ENCODE data around the gene SLC25A29.

SLC25A29 gene

DNA sequence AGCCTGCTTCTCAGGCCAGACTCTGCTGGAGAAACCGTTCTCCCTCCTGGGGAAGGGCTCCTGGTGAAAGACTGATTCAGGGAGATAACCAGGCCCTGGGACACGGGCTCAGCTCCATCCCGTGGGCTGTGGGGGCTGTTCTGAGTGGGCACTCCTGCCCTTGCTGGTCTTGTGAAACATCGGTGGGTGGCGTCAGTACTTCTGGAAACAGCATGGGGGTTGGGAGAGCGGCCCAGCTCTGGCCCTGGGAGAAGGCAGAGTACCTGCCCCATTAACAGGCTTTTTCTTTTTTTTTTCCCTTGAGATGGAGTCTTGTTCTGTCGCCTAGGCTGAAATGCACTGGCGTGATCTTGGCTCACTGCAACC, 17.7 kb upstream of the SLC25A29 start:
- Histone ChIP-seq H3K36me3 (no peaks in the 10 kb centered on the region), H3K9me3 (ENCODE audit: severe bottlenecking) (no peaks in the 10 kb centered on the region), H3K4me3 (ENCODE audit: low read depth, low read length) (no peak overlapping the region), H3K27me3 (ENCODE audit: insufficient read depth, low read depth, severe bottlenecking) (no peaks in the 10 kb centered on the region), H3K27ac (no peak overlapping the region)
- TF ChIP-seq, protein P1, sequence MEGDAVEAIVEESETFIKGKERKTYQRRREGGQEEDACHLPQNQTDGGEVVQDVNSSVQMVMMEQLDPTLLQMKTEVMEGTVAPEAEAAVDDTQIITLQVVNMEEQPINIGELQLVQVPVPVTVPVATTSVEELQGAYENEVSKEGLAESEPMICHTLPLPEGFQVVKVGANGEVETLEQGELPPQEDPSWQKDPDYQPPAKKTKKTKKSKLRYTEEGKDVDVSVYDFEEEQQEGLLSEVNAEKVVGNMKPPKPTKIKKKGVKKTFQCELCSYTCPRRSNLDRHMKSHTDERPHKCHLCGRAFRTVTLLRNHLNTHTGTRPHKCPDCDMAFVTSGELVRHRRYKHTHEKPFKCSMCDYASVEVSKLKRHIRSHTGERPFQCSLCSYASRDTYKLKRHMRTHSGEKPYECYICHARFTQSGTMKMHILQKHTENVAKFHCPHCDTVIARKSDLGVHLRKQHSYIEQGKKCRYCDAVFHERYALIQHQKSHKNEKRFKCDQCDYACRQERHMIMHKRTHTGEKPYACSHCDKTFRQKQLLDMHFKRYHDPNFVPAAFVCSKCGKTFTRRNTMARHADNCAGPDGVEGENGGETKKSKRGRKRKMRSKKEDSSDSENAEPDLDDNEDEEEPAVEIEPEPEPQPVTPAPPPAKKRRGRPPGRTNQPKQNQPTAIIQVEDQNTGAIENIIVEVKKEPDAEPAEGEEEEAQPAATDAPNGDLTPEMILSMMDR (IDR thresholded peaks at IDR 0.05; ENCODE audit: low read depth, low read length): no peak
- no peak for DNase-seq

DNA sequence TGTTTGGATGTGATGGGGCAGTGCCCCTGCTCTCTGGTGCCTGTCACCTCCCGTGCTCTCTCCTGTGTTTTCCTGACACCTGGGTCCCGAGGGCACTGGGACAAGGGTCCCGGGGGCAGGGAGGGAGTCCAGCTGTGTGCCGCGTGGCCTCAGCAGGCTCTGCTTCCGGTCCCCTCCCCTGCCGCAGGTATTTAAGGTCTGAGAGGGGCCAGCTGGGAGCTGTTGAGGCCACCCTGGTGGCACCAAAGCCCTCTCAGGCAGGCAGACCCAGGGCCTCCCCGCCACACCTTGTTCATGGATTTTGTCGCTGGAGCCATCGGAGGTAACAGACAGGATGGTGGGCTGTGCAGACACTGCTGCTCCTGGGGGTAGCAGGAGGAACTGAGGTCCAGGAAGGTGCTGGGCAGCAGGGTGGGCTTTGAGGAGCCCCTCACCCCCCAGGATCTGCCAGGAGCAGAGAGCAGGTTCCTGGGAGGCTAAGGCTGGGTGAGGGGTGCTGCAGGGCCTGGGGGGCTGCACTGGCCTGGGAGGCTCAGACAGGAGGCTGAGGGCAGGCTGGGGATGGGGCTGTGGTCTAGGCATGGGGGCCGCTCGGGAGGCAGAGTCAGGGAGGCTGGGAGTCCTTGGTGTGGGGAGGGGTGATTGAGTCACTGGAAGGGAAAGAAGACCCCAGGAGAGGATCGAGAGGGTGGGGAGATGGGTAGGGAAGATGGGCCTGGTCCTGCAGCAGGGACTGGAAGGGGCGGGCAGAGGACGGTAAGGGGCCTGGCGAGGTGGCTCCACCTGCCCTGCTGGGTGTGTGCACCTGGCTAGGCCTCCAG, 17.1 kb upstream of the SLC25A29 start, which contains the start of gene SLC25A47:
Gene SLC25A47 (plus strand): TSS at position 219 of the 821 bp plus-strand sequence. CDS start 76 bp downstream, at position 295.
- no peak for DNase-seq
- Histone ChIP-seq H3K4me3 (ENCODE audit: low read depth, low read length) (no peak within 1 kb of the TSS), H3K27ac (no peak within 1 kb of the TSS; the same call in 1 of the 2 replicates), H3K36me3 (no peaks in the 10 kb centered on the region), H3K27me3 (ENCODE audit: insufficient read depth, low read depth, severe bottlenecking) (no peaks in the 10 kb centered on the region), H3K9me3 (ENCODE audit: severe bottlenecking) (no peaks in the 10 kb centered on the region)
- TF ChIP-seq, protein P1 (IDR thresholded peaks at IDR 0.05; ENCODE audit: low read depth, low read length): no peak

GRCh38 chr14:100322138-100322957, 16.1 kb upstream of the SLC25A29 start:
- TF ChIP-seq, protein P1 (IDR thresholded peaks at IDR 0.05; ENCODE audit: low read depth, low read length): no peak
- DNase-seq: no peak
- Histone ChIP-seq H3K27ac (no peak overlapping the region; the same call in 1 of the 2 replicates), H3K4me3 (ENCODE audit: low read depth, low read length) (no peak overlapping the region), H3K36me3 (no peaks in the 10 kb centered on the region), H3K9me3 (ENCODE audit: severe bottlenecking) (no peaks in the 10 kb centered on the region), H3K27me3 (ENCODE audit: insufficient read depth, low read depth, severe bottlenecking) (no peaks in the 10 kb centered on the region)

- TF ChIP-seq, protein P1 (IDR thresholded peaks at IDR 0.05; ENCODE audit: low read depth, low read length): no peak
- Histone ChIP-seq H3K27me3 (ENCODE audit: insufficient read depth, low read depth, severe bottlenecking) (no peaks in the 10 kb centered on the region), H3K36me3 (no peaks in the 10 kb centered on the region), H3K27ac (no peak overlapping the region), H3K9me3 (ENCODE audit: severe bottlenecking) (no peaks in the 10 kb centered on the region), H3K4me3 (ENCODE audit: low read depth, low read length) (no peak overlapping the region)
- DNase-seq: no peak
Measured at GRCh38 chr14:100321473-100322137, 15.4 kb upstream of the SLC25A29 start.

GRCh38 chr14:100320157-100320856, 14.1 kb upstream of the SLC25A29 start:
- no peak for DNase-seq
- Histone ChIP-seq H3K4me3 (ENCODE audit: low read depth, low read length) (no peak overlapping the region), H3K9me3 (ENCODE audit: severe bottlenecking) (no peaks in the 10 kb centered on the region), H3K27ac (no peak overlapping the region), H3K36me3 (no peaks in the 10 kb centered on the region), H3K27me3 (ENCODE audit: insufficient read depth, low read depth, severe bottlenecking) (no peaks in the 10 kb centered on the region)
- TF ChIP-seq, protein P1 (IDR thresholded peaks at IDR 0.05; ENCODE audit: low read depth, low read length): no peak
